Glutamatergic neuron (in vitro differentiated cells): ENCODE measurements around the gene HLA-DPA1. TPM values are rescaled to one million over a fixed set of nuclear protein-coding genes. Genes with fewer than 3 reads are reported as not detected.

Source experiments
- DNase-seq: peaks from one replicate; pipeline ENCODE4 v3.0.0; 2022
- H3K27ac Mint-ChIP-seq: one replicate; pipeline ENCODE4 v1.8.0; 2020; ENCODE audit warnings: mild to moderate bottlenecking, mixed read lengths, inconsistent platforms; ENCODE audit not compliant: unreplicated experiment
- H3K27me3 Mint-ChIP-seq: one replicate; pipeline ENCODE4 v1.8.0; 2020; ENCODE audit warnings: mild to moderate bottlenecking, moderate library complexity, mixed read lengths, inconsistent platforms; ENCODE audit not compliant: unreplicated experiment
- H3K36me3 Mint-ChIP-seq: one replicate; pipeline ENCODE4 v1.8.0; 2020; ENCODE audit warnings: mild to moderate bottlenecking, mixed read lengths, inconsistent platforms; ENCODE audit not compliant: unreplicated experiment
- H3K4me1 Mint-ChIP-seq: one replicate; pipeline ENCODE4 v1.8.0; 2020; ENCODE audit warnings: mild to moderate bottlenecking, low read depth, mixed read lengths, inconsistent platforms; ENCODE audit not compliant: unreplicated experiment
- H3K4me3 Mint-ChIP-seq: one replicate; pipeline ENCODE4 v1.8.0; 2020; ENCODE audit warnings: mild to moderate bottlenecking, mixed read lengths, inconsistent platforms; ENCODE audit not compliant: unreplicated experiment
- H3K9me3 Mint-ChIP-seq: one replicate; pipeline ENCODE4 v1.8.0; 2020; ENCODE audit warnings: mild to moderate bottlenecking, moderate library complexity, mixed read lengths, inconsistent platforms; ENCODE audit not compliant: unreplicated experiment
- long read RNA-seq: library from polyadenylated mRNA; unstranded; transcript quantifications from one replicate; pipeline ENCODE4 v2.0.0, GENCODE V29; 2020; ENCODE audit not compliant: unreplicated experiment
- total RNA-seq: library from RNA; stranded (reverse); fragmentation: NEBNext Ultra II Directional; extraction: Animal tissue kit (Norgen Biotek cat#: 25700); gene quantifications from one replicate; pipeline ENCODE4 v1.2.1, GENCODE V29; 2021; ENCODE audit not compliant: unreplicated experiment
- TF ChIP-seq, protein P1 (sequence below): fragments of 200-600 bp; sonication (generic); IDR thresholded peaks from one replicate; pipeline ENCODE4 v1.5.0; 2021; ENCODE audit not compliant: partially characterized antibody, unreplicated experiment

Gene HLA-DPA1
- 1.0 TPM for total RNA-seq
- long read RNA-seq: 0 reads

DNA sequence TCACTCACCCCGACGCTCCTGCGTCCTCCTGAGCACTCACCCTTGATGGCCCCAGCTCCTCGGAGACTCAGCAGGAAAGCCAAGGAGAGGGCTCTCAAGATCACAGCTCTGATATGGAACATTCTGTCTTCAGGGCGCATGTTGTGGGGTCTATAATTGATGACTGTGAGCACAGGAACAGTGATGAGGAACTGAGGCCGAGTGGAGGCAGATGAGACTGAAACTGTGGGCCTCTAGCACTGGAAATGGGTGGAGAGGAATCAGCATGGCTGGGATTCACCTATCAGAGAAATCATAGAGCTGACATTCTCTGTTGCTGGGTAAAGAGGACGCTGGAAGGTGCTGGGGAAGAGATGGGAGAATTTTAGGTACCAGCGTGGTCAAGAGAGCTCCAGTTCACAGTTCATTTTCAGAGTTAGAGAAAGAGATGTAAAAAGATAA is at the start of gene HLA-DPA1:
TSS of gene HLA-DPA1 (minus strand) at position 219 of the 441 bp plus-strand sequence.
- Mint-ChIP-seq H3K4me3 (no peak within 1 kb of the TSS), H3K27ac (no peak within 1 kb of the TSS), H3K27me3 (peaks cover 8% of the 10 kb centered on the region), H3K36me3 (no peaks in the 10 kb centered on the region), H3K9me3 (peaks cover 6% of the 10 kb centered on the region), H3K4me1 (peaks cover 6% of the 10 kb centered on the region)
- TF ChIP-seq, protein P1, sequence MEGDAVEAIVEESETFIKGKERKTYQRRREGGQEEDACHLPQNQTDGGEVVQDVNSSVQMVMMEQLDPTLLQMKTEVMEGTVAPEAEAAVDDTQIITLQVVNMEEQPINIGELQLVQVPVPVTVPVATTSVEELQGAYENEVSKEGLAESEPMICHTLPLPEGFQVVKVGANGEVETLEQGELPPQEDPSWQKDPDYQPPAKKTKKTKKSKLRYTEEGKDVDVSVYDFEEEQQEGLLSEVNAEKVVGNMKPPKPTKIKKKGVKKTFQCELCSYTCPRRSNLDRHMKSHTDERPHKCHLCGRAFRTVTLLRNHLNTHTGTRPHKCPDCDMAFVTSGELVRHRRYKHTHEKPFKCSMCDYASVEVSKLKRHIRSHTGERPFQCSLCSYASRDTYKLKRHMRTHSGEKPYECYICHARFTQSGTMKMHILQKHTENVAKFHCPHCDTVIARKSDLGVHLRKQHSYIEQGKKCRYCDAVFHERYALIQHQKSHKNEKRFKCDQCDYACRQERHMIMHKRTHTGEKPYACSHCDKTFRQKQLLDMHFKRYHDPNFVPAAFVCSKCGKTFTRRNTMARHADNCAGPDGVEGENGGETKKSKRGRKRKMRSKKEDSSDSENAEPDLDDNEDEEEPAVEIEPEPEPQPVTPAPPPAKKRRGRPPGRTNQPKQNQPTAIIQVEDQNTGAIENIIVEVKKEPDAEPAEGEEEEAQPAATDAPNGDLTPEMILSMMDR: no peak
- no peak for DNase-seq

DNA sequence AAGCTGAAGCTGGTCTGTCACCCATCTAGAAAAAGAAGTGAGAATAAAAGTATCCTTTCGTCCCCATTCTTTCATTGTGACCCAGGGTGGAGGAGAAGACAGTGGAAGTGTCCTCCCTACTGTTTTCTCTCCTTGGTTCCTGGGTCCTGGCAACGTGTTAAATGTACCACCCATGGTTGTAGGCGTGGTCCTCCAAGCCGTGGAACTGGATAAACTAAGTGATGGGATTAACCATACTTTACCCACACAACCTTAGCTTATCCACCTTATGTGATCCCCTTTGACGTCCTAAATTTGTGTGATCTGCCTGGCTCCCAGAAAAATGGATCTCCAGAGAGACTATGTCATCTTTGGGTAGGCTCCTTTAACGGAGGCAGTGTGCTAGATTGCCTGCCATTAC is 49.7 kb upstream of the HLA-DPA1 start:
- Mint-ChIP-seq H3K36me3 (peaks cover 14% of the 10 kb centered on the region), H3K4me1 (peaks cover 3% of the 10 kb centered on the region), H3K27ac (no peak overlapping the region)

GRCh38 chr6:33120001-33120400 is 46.6 kb upstream of the HLA-DPA1 start:
- no peak for DNase-seq

More for the DNA sequence above, 49.7 kb upstream of the HLA-DPA1 start:
- no peak overlapping the region for H3K4me3 Mint-ChIP-seq
- TF ChIP-seq, protein P1: no peak
- no peaks in the 10 kb centered on the region for H3K27me3 Mint-ChIP-seq
- H3K9me3 Mint-ChIP-seq: peaks cover 2% of the 10 kb centered on the region
- DNase-seq: no peak

GRCh38 chr6:33118525-33119123 is 45.2 kb upstream of the HLA-DPA1 start:
- TF ChIP-seq, protein P1: peak; percentile 96
- H3K36me3 Mint-ChIP-seq: peaks cover 6% of the 10 kb centered on the region
- no peak overlapping the region for H3K4me3 Mint-ChIP-seq
- H3K27ac Mint-ChIP-seq: no peak overlapping the region
- H3K9me3 Mint-ChIP-seq: peaks cover 3% of the 10 kb centered on the region
- peaks cover 15% of the 10 kb centered on the region for H3K4me1 Mint-ChIP-seq
- H3K27me3 Mint-ChIP-seq: peaks cover 14% of the 10 kb centered on the region
- no peak for DNase-seq

More at GRCh38 chr6:33120001-33120400, 46.6 kb upstream of the HLA-DPA1 start:
- Mint-ChIP-seq H3K9me3 (peaks cover 3% of the 10 kb centered on the region), H3K36me3 (peaks cover 14% of the 10 kb centered on the region), H3K27me3 (peaks cover 14% of the 10 kb centered on the region), H3K4me3 (no peak overlapping the region), H3K27ac (no peak overlapping the region), H3K4me1 (peaks cover 15% of the 10 kb centered on the region)
- TF ChIP-seq, protein P1: no peak

GRCh38 chr6:33117811-33118277 is 44.4 kb upstream of the HLA-DPA1 start:
- Mint-ChIP-seq H3K27me3 (peaks cover 14% of the 10 kb centered on the region), H3K27ac (no peak overlapping the region), H3K4me3 (peak overlapping the region; percentile 82), H3K36me3 (no peaks in the 10 kb centered on the region), H3K9me3 (peaks cover 3% of the 10 kb centered on the region), H3K4me1 (peaks cover 15% of the 10 kb centered on the region)
- no peak for DNase-seq
- TF ChIP-seq, protein P1: no peak
